ENCODE measurements around the gene HORMAD2.

GRCh38 chr22:30185129-30185528, 104.9 kb downstream of the HORMAD2 start:
- TF ChIP-seq EZH2phosphoT487 (IDR thresholded peaks at IDR 0.05; ENCODE audit: borderline replicate concordance, low read length) = no peak
- TF ChIP-seq CTCF (conservative IDR thresholded peaks at IDR 0.05; ENCODE audit: low read depth, low read length) = no peak
- no peak for TF ChIP-seq EZH2 (IDR thresholded peaks at IDR 0.05; ENCODE audit: low read length, unreplicated experiment)

Measured in PC-3 (cell line).